ENCODE data around the gene LIME1.

Gene LIME1

DNA sequence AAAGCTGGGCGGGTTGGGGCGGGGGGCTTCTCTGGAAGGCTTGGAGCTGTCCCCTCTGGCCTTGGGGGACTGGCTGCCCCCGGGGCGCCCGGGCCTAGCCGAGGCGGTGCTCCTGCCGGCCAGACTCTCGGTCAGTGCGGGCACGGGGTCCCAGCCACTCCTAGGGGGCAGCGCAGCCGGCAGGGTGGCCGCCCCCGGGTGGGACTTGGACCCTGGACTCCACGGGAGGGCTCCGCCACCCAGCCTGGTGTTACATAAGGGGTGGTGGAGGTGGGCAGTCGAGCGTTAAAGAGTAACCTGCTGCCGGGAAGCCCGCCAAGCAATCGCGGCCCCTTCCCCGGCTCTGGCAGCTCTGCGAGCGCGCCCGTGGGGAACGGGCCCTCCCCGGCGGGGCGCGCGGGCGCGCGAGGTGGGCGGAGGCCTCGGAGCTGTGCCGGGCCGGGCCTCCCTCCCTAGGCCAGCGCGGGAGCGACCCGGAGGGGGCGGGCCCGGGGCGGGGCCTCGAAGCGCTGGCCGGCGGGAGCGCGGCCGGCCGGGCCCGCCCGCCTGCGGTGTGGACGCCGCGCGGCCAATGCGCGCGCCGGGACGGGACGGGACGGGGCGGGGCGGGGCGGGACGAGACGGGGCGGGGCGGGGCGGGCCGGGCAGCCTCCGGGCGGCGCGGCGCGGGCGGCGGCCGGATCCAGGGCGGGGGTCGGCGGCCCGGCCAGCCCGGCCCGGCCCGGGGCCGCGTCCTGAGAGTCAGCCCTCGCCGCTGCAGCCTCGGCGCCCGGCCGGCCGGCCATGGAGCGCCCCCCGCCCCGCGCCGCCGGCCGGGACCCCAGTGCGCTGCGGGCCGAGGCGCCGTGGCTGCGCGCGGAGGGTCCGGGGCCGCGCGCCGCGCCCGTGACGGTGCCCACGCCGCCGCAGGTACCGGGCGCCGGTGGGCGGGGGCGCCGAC is 2.9 kb downstream of the LIME1 start, which contains the start of gene SLC2A4RG:
Gene SLC2A4RG, plus strand, starts transcription at position 647 of the 940 bp plus-strand sequence. Its CDS starts 137 bp downstream, at position 784.
- no peak for DNase-seq

DNA sequence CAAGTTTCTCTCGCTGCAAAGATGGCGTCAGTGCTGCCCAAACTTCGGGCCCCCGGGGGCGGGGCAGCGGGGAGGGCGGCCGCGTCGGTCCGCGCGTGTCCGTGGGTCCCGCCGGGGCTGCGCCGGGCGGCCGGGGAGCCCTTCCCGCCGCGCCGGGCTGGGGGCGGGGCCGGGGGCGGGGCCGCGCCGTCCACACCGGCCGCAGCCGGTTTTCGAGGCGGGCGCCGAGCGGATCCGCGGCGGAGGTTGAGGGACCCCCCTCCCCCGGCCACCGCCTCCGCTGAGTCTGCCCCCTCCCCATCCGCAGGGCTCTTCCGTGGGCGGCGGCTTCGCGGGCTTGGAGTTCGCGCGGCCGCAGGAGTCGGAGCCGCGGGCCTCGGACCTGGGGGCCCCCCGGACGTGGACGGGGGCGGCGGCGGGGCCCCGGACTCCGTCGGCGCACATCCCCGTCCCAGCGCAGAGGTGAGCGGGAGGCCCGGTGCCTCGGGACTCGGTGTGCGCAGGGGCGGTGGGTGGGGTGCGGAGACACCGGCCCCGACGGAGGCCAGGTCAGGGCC is 3.7 kb downstream of the LIME1 start:
- DNase-seq = no peak

DNA sequence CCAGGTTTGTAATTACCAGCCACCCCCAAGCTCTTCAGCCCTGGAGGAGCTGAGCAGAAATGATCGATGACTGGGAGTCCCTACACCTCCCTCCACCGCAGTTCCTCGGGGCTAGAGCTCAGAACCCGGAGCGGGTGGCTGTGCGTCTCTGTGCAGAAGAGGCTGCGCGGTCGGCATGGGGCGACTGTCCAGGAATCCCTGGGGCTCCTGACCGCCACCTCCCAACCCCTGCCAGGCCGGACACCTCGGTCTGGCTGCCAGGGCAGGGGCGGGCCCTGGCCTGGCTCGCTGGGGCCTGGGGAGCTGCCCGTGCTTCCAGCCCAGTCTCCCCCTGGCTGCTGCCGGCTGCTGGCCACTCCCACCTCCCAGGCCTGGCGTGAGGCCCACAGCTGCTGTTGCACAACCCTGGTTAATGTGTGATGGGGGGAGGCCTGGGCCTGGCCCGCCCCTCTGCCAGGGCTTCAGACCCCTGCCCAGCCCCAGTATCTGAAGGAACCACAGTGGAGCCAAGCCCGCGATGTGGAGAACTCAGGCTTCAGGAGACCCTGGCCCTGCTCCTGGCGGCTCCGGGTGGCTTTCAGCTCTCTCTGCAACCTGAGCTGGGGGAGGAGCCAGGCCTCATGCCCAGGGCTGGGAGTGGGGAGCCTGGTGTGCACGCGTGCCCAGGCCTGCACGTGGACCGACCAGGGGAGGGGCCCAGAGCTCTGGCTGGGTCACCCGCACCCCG is 4.3 kb downstream of the LIME1 start:
- no peak for DNase-seq

DNA sequence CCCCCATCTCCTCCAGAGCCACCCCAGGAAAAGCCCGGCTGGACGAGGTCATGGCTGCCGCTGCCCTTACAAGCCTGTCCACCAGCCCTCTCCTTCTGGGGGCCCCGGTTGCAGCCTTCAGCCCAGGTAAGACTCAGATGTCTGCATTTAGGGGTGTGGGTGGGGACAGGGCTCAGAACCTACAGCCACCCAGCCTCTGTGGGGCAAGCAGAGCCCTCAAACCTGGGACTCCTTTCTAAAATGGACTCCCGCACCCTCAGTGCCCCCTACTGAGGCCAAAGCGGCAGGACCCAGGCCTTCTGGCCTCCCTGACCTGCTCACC is 4.9 kb downstream of the LIME1 start:
- no peak for DNase-seq

DNA sequence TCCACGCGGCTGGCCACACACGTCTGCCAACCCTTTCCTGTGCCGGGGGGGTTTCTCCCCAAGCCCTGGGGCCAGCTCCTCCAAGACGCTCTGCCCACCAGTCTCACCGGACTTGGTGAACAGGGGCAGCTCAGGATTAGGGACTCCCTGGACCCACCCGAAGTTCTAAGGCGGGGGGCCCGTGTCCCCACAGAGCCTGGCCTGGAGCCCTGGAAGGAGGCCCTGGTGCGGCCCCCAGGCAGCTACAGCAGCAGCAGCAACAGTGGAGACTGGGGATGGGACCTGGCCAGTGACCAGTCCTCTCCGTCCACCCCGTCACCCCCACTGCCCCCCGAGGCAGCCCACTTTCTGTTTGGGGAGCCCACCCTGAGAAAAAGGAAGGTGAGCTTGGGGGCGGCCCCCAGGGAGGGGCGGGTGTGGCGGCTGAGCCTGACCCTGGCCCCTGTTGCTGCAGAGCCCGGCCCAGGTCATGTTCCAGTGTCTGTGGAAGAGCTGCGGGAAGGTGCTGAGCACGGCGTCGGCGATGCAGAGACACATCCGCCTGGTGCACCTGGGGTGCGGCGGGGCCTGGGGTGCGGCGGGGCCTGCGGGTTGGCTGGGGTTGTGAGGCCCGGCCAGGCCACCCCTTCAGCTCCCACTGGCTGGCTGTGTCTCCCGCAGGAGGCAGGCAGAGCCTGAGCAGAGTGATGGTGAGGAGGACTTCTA is 5.4 kb downstream of the LIME1 start:
- no peak for DNase-seq

DNA sequence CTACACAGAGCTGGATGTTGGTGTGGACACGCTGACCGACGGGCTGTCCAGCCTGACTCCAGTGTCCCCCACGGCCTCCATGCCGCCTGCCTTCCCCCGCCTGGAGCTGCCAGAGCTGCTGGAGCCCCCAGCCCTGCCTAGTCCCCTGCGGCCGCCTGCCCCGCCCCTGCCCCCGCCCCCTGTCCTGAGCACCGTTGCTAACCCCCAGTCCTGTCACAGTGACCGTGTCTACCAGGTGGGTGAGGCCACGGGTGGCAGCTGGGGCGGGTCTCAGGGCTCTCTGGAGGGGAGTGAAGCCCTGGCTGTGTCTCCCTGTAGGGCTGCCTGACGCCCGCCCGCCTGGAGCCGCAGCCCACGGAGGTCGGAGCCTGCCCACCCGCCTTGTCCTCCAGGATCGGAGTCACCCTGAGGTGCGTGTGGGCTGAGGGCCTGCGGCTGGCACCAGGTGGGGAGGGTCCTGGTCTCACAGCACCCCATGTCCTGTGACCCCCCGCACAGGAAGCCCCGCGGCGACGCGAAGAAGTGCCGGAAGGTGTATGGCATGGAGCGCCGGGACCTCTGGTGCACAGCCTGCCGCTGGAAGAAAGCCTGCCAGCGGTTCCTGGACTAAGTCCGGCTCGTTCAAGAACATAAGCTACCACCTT is 6.0 kb downstream of the LIME1 start:
- no peak for DNase-seq

DNA sequence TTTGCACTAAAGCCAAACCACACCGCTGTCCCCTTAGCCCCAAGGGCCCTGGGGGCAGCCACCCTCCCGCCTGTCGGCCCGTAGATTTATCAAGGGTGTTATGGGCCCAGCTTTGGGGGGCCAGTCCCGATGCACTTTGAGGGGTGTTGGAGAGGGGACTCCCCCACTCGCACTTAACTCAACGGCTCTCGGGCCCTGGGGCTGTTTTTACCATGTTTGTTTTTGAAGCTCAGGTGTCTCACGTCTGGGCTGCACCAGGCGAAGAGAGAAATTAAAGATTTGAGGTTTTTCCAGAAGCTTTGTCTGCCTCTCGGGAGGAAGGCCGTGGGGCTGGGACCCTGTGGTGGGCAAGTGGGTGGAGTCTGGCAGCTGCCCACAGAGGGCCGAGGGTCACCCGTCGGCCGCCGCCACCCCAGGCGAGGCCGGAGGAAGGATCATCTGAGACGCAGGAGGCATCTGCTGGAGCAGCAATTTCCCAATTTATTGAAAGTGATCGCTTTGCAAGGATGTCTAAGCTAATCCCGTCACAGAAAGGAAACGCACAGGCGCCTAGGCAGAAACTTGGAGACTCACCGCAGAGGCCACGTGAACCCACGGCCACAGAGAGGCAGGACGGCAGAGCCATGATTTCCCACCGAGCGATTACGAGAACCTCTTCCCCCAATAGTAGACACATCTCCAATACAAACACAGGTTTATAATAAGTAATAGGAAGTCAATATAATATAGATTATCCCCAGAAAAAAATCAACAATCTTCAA is 6.9 kb downstream of the LIME1 start:
- DNase-seq = no peak

DNA sequence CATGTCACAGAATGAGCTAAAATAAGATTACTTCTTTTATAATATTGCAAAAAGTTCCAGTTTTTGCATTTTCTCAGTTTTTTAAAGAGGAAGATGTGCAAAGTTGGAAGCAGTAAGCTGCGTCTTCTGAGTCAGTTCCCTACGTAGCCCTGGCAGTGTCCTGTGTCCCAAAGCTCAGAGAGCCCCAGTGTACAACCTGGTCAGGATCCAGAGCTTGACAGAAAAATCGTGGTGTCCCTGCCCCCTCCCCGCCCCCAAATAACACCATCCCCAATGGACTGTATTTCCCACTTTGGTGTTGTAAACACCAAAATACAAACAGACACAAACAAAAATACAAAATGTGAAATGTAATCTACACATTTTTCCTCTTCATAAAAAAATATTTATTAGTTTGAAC is 7.7 kb downstream of the LIME1 start:
- no peak for DNase-seq

DNA sequence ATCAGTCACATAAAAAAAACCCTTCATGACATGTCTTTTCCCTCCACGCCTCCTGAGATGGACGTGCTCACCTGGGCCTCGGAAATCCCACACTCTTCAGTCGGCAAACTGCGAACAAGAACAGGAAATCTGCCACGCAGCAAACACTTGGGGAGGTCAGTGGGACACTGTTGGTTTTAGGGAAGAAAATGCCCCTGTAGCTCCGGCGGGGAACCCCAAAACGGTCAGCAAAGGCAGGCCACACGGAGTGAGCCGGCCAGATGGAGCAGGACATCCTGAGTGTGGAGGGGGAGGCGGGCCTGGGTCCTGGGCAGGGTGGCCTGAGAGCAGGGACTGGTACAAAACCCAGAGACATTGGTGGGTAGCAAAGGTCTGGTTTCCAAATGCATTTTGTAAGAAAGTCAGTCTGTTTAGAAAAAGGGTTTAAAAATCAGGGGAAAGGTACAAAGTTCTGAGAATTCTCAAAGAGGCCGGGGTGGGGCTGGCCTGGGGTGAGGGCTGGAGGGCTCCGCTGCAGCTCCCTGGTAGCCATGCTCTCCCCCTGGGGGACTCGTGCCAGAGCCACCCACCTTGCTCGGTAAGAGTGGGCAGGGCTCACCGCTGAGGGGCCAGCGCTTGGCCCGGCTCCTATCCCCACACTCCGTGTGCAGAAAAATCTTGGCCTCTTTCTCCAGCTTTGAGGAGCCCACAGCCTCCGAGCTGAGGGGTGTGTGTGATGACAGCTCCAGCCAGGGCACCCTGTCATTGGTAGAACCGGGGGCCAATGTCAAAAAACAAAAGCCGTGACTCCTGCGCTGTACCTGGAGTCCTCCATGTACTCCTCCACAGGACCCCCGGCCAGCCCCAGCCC is 8.3 kb downstream of the LIME1 start:
- DNase-seq = no peak

DNA sequence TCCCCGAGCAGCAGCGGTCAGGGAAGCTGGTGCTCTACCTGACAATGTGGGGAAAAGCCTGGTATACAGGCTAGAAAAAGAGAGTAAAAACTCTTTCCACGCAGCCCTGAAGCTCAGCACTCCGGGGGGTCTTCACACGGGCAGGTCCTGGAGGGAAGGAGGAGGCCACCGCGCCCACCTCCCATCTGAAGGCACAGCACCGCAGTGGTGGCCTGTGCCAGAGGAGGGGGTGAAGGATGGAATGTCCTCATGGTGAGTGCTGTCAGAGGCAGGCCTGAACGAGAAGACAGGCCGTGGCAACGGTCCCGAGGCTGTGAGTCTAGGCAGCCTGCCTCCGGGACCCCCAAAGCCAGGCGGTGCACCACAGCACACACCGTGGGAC is 9.0 kb downstream of the LIME1 start:
- DNase-seq = no peak

DNA sequence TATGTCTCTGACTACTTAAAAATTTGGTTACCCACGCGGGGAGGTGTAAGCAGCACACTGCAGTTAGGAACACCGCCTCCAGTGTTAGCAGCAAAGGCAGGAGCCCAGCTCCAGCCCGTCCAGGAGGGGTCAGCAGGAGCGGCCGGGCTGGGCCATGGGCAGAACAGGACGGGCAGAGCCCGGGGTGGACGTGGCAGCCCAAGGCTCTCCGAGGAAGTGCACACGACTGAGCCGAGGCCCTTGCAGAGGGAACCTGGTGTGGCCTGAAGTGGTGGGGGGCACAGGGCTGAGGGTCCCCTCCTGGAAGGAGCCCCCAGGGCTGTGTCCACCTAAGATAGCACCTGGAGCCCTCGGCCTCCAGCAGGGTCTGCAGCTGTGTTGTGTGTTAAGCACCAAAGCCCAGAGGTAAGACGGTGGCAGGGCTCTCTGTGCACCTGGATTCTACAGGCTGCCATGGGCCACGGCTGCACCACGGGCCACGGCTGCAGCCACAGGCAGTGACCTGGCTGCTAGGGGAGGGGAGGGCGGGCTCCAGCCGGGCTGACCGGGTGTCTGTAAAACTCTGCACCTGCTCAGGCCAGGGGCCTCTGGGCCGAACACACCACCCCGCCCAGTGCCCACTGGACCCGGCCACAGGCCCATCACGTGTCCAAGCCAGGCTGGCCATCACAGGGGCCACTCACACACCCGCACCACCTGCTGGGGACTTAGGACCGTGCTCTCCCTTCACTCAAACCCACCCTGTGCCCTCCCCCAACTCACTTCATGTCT is 9.7 kb downstream of the LIME1 start:
- DNase-seq = no peak

DNA sequence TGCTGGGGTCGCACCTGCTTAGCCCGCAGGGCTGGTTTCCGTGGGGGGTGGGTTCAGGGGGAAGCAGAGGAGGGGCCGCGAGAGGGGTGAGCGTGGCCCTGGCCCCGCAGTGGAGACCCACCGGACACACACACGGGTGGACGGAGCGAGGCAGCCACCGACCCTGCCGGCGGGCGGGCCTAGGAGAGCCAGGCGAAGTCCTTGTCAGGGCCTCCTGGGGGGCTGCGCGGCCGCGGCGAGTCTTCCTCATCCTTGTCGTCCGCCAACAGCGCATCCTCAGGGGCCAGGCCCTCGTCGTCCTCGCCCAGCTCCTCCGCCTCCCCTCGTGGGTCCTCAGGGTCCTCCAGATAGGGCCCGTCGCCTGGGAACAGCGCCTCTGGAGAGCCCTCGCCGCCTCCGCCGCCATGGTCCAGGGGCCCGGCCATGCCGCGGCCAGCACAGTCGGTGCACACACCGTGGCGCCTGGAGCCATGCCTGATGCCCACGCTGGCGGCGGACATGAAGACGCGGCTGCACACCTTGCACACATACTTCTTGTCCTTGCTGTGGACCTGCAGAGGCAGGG is 10.4 kb downstream of the LIME1 start:
- DNase-seq = no peak

DNA sequence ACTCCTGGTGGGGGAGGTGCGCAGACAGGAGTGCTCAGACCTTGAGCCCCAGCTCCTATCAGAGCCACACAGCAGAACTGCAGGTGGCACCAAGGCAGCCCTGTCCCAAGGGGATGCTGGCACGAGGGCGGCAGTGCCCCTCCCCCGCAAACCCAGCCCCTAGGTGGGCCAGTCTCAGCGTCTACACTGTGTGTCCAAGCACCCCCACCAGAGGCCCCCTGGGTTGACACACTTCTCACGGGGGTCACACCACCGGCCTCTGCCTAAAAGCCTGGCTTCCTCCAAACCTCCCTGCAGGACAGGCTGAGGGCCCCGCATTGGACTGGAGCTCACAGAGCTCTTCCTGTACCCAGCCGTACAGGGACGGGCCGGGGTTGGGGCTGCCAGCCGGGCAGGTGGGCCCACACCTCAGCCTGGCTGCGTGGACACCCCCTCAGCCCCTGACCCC is 11.2 kb downstream of the LIME1 start:
- no peak for DNase-seq

DNA sequence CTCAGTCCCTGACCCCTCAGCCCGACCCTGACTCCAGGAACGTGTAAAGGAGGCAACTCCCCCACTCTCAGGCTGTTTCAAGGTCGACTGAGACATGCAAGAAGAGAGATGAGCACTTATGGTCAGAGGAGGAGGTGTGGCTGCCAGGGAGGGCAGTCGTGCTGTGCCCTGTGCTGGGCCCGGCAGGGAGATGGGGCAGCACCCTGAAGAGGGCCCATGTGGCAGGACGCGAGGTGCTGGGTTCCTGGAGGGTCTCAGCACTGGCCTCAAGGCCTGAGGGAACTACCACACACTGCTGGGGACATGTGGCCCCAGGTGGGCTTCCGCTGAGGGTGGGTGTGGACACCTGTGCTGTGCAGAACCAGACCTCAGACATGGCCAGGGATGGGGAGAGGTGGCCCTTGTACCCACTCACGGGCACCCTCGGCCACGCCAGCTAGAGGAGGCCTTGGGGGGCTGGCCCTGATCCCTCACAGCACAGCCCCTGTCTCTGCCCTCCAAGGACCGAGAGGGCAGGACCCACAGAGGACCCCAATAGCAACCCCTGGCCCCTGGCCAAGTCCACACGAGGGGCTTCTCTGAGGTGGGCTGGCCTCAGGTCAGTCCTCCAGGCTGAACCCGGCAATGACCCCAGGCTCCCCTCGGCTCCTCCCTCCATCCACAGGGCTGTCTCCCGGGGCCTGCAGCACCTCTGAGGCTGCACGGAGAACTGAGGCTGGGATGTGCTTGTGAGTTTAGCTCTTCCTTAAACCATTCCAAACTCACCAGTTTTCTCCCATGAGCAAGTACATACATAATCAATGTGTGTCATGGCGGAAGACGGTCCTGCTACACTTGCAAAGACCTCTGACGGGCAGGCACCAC is 11.8 kb downstream of the LIME1 start:
- DNase-seq = no peak

DNA sequence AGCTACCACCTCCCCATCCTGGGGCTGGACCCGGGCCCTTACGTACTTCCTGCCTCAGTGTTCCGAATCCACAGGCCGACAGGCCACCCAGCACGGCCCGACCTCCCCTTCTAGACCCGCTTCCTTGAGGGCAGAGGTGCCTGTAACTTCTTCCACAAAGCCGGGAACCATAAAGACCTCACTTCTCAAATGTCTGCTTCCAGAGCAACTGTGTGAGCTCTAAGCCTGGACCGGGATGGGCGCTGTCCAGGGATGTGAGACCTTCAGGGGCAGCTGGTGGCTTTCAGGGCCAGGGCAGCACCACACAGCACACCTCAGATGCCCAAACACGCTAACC is 12.4 kb downstream of the LIME1 start:
- DNase-seq = no peak

DNA sequence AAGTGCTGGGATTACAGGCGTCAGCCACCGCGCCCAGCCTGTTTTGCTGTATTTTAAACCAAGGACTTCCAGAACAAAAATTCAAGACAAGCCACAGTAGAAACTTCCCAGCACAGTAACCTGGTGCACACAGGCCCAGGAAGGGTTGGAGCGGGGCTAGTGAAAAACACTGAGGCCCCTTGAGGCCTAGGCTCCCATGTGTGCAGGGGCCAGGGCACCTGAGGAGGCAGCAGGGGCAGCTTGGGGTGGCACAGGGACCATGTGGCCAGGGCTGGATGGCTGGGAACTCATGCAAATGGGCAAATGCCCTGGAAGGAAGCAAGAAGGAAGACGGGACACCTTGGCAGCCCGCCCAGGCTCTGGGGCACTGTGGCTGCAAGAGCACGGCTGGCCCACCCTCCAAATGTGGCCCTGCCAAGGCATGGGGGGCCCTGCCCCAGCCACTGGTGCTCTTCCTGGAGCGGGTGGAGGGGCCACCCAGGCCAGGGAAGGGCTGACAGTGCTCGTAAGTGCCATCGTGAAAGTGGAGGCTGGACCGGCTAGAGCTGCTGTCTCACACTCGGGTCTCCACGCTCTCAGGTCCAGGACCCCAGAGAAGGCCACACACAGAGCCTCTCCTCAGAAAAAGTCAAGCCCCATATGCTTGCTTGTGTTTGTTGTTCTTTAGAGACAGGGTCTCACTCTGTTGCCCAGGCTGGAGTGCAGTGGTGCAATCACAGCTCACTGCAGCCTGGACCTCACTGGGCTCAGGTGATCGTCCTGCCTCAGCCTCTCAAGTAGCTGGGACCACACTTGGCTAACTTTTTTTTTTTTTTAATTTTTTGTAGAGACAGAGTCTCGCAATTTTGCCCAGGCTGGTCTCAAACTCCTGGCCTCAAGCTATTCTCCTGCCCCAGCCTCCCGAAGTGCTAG is 13.4 kb downstream of the LIME1 start:
- no peak for DNase-seq

DNA sequence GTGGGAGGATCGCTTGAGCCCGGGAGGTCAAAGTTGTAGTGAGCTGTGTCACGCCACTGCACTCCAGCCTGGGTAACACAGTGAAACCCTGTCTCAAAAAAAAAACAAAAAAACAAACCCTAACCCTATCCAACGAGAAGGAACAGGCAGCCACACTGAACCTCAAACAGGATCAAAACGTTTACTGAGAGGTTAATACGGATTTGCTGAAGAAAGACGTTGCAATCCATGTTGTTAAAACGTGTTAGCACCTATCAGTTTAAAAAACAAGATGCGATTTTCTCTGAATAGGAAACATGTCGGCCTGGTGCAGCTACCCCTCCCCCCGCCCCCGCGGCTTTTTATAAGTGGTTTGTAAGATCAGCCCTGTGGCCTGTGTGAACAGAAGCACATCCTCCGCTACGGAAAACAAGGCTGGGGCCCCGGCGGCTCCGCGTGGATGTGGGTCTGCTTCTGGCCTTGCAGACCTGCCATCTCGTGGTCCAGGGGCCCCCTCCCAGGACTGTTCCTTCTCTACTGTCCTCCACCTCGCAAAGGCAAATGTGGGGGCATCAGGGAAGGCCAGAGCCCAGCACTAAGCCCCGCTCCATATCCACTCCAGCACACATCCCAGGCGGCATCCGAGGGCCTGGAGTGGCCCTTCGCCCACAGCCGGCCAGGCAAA is 14.5 kb downstream of the LIME1 start:
- DNase-seq = no peak

Measured in NCI-H1436 treated with DMSO at 0.1 percent for 48 hours (cell line).